OCI-LY1 (cell line): ENCODE measurements around the gene LDAH.
"Not testable (repeated sequence)": the region's sequence is repeated elsewhere in the genome, so short reads cannot be mapped to it uniquely, and the experiment has no call there.

ENCODE experiments used
- H2AFZ ChIP-seq: fragments of 200-600 bp; sonication (generic), shearing (Covaris generic); 2 replicates; pipeline ENCODE4 v1.6.0; 2014; ENCODE audit warnings: antibody characterized with exemption, mild to moderate bottlenecking, low read length
- H3F3A ChIP-seq: fragments of 200-600 bp; sonication (generic), shearing (Covaris generic); 2 replicates; pipeline ENCODE4 v1.6.0; 2014; ENCODE audit warnings: mild to moderate bottlenecking, antibody characterized with exemption, low read length, moderate library complexity; ENCODE audit not compliant: insufficient read depth
- H3K27ac ChIP-seq: fragments of 200-600 bp; sonication (generic); 2 replicates; pipeline ENCODE4 v1.5.1; 2014; ENCODE audit warnings: low read length, mixed run types, mild to moderate bottlenecking, low read depth; ENCODE audit not compliant: poor library complexity, severe bottlenecking
- H3K27me3 ChIP-seq: fragments of 200-600 bp; sonication (generic); 2 replicates; pipeline ENCODE4 v1.6.0; 2014; ENCODE audit warnings: antibody characterized with exemption, mild to moderate bottlenecking, low read length, moderate library complexity; ENCODE audit not compliant: insufficient read depth
- H3K36me3 ChIP-seq: fragments of 200-600 bp; sonication (generic); 2 replicates; pipeline ENCODE4 v1.6.1; 2014; ENCODE audit warnings: mild to moderate bottlenecking, antibody characterized with exemption, low read length, moderate library complexity, mixed read lengths; ENCODE audit not compliant: insufficient read depth
- H3K4me1 ChIP-seq: fragments of 200-600 bp; sonication (generic); 2 replicates; pipeline ENCODE4 v1.5.1; 2014; ENCODE audit warnings: mild to moderate bottlenecking, low read length, moderate library complexity; ENCODE audit not compliant: insufficient read depth, severe bottlenecking
- H3K4me2 ChIP-seq: fragments of 200-600 bp; sonication (generic), shearing (Covaris generic); 2 replicates; pipeline ENCODE4 v1.6.1; 2014; ENCODE audit warnings: low read length
- H3K4me3 ChIP-seq: fragments of 200-600 bp; sonication (generic); 2 replicates; pipeline ENCODE4 v1.5.1; 2014; ENCODE audit warnings: low read length, low read depth, mild to moderate bottlenecking, mixed read lengths; ENCODE audit not compliant: poor library complexity, severe bottlenecking
- H3K79me2 ChIP-seq: fragments of 200-600 bp; shearing (Covaris generic); 2 replicates; pipeline ENCODE4 v1.6.1; 2016; ENCODE audit warnings: mixed run types, low read length, mixed read lengths; ENCODE audit not compliant: insufficient read depth
- H3K9ac ChIP-seq: fragments of 200-600 bp; sonication (generic), shearing (Covaris generic); 2 replicates; pipeline ENCODE4 v1.6.1; 2014; ENCODE audit warnings: mild to moderate bottlenecking, low read length, mixed read lengths
- H3K9me2 ChIP-seq: fragments of 200-600 bp; sonication (generic), shearing (Covaris generic); 2 replicates; pipeline ENCODE4 v1.6.1; 2014; ENCODE audit warnings: low read depth, mild to moderate bottlenecking, low read length, mixed read lengths
- H3K9me3 ChIP-seq: fragments of 200-600 bp; shearing (Covaris generic); 2 replicates; pipeline ENCODE4 v1.6.1; 2014; ENCODE audit warnings: low read length, mixed read lengths
- H4K20me1 ChIP-seq: fragments of 200-600 bp; sonication (generic), shearing (Covaris generic); 2 replicates; pipeline ENCODE4 v1.6.0; 2016; ENCODE audit warnings: mild to moderate bottlenecking, low read length; ENCODE audit not compliant: insufficient read depth
- EZH2 ChIP-seq: fragments of 200-600 bp; sonication (generic), shearing (Covaris generic); IDR thresholded peaks from 2 replicates; pipeline ENCODE4 v1.8.0; 2017; ENCODE audit warnings: borderline replicate concordance, mixed run types, mild to moderate bottlenecking, antibody characterized with exemption, low read length, moderate library complexity, mixed read lengths
- TF ChIP-seq, protein P1 (sequence below): fragments of 200-600 bp; sonication (generic), shearing (Covaris generic); IDR thresholded peaks from 2 replicates; pipeline ENCODE4 v1.5.1; 2017; ENCODE audit warnings: mild to moderate bottlenecking, antibody characterized with exemption, low read length, moderate library complexity, mixed read lengths

Gene LDAH

DNA sequence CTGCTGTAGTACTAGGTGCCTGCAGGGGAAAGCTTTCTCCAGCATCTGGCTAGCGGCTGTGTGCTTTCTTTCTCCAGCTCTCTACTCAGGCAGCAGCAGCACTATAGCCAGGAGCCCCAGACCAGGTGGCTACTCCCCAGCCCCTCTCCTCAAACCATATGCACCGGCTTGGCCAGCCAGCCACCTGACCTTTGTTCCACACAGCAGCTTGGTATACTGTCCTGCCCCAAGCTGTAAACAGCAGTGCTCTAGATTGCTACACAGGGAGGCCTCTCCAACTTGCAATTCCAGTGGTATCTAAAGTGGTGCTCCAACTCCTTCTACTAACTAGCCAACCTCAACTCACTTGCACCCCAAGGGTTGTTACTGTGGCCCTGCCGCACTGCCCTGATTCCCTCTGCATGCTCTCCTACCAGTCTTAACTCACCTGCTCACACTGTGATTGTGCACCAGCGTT lies 19.6 kb downstream of the LDAH start:
- Histone ChIP-seq H3K36me3 (peaks cover 6% of the 10 kb centered on the region; the same call in 1 of the 2 replicates), H3K9me2 (no peaks in the 10 kb centered on the region), H3K27ac (no peak overlapping the region), H4K20me1 (no peaks in the 10 kb centered on the region), H3K9ac (no peak overlapping the region), H3K4me2 (no peak overlapping the region), H3F3A (no peaks in the 10 kb centered on the region), H3K27me3 (no peaks in the 10 kb centered on the region), H3K9me3 (no peaks in the 10 kb centered on the region), H3K4me1 (no peaks in the 10 kb centered on the region), H2AFZ (no peak overlapping the region), H3K79me2 (peaks cover 18% of the 10 kb centered on the region; the same call in 1 of the 2 replicates), H3K4me3 (no peak overlapping the region)
- TF ChIP-seq, protein P1, sequence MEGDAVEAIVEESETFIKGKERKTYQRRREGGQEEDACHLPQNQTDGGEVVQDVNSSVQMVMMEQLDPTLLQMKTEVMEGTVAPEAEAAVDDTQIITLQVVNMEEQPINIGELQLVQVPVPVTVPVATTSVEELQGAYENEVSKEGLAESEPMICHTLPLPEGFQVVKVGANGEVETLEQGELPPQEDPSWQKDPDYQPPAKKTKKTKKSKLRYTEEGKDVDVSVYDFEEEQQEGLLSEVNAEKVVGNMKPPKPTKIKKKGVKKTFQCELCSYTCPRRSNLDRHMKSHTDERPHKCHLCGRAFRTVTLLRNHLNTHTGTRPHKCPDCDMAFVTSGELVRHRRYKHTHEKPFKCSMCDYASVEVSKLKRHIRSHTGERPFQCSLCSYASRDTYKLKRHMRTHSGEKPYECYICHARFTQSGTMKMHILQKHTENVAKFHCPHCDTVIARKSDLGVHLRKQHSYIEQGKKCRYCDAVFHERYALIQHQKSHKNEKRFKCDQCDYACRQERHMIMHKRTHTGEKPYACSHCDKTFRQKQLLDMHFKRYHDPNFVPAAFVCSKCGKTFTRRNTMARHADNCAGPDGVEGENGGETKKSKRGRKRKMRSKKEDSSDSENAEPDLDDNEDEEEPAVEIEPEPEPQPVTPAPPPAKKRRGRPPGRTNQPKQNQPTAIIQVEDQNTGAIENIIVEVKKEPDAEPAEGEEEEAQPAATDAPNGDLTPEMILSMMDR = no peak
- no peak for TF ChIP-seq EZH2

DNA sequence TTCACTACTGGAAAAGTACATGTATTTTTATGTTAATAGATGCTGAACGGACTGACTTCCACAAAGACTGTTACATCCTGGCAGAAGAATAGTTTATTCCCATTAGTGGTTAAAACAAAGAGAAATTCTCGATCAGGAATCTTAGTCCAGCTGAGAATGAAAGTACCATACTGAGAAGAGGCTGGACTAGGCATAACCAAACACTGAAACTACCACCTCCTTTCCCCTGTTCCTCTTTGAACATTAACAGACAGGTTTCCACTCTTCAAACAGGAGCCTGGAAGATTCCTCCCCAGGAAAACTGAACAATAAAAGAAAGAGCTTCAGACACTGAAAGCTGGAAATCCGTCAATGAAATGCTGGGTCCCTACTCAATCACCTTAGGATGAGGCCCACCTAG lies 25.8 kb downstream of the LDAH start:
- H4K20me1 ChIP-seq = no peaks in the 10 kb centered on the region
- no peak overlapping the region for H3K4me2 ChIP-seq
- H3K9me2 ChIP-seq = no peaks in the 10 kb centered on the region
- peaks cover 49% of the 10 kb centered on the region for H3K36me3 ChIP-seq
- H3K79me2 ChIP-seq = no peaks in the 10 kb centered on the region
- no peak for TF ChIP-seq EZH2
- TF ChIP-seq, protein P1 = no peak
- no peaks in the 10 kb centered on the region for H3K27me3 ChIP-seq
- H2AFZ ChIP-seq = no peak overlapping the region
- H3K9ac ChIP-seq = no peak overlapping the region
- peaks cover 6% of the 10 kb centered on the region; the same call in 1 of the 2 replicates for H3K9me3 ChIP-seq
- H3K4me3 ChIP-seq = no peak overlapping the region
- no peaks in the 10 kb centered on the region for H3F3A ChIP-seq
- no peaks in the 10 kb centered on the region for H3K4me1 ChIP-seq
- H3K27ac ChIP-seq = no peak overlapping the region

DNA sequence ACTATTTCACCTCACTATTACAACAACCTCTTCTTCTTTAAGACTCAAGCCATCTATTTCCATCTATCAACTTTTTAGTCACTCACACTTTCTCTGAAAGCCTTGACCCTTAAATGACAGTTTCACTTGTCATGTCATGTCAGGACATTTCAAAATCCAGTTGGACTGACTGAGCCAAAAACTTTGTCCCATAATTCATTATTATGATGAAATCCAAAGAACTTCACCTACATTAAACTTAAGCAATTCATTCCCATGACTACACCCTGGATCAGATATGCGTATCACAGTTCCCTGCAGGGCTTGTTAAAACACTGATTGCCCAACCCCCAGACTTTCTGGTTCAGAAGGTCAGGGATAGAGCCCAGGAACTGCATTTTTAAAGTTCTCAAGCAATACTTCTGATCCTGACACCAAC lies 26.5 kb downstream of the LDAH start:
- H3K36me3 ChIP-seq = peaks cover 49% of the 10 kb centered on the region
- H3K27ac ChIP-seq = no peak overlapping the region
- H3F3A ChIP-seq = no peaks in the 10 kb centered on the region
- no peaks in the 10 kb centered on the region for H3K9me2 ChIP-seq
- no peak overlapping the region for H3K4me2 ChIP-seq
- no peaks in the 10 kb centered on the region for H4K20me1 ChIP-seq
- H2AFZ ChIP-seq = no peak overlapping the region
- no peaks in the 10 kb centered on the region for H3K79me2 ChIP-seq
- peaks cover 6% of the 10 kb centered on the region; the same call in 1 of the 2 replicates for H3K9me3 ChIP-seq
- no peak for TF ChIP-seq EZH2
- TF ChIP-seq, protein P1 = no peak
- no peaks in the 10 kb centered on the region for H3K4me1 ChIP-seq
- no peak overlapping the region for H3K4me3 ChIP-seq
- no peak overlapping the region for H3K9ac ChIP-seq
- no peaks in the 10 kb centered on the region for H3K27me3 ChIP-seq

- peaks cover 66% of the 10 kb centered on the region for H3K36me3 ChIP-seq
- H3K27me3 ChIP-seq = not testable (repeated sequence)
These were observed 29.0 kb downstream of the LDAH start for GRCh38 chr2:20793944-20794343.

More at GRCh38 chr2:20793944-20794343, 29.0 kb downstream of the LDAH start:
- not testable (repeated sequence) for H3K9me2 ChIP-seq, H3K4me3 ChIP-seq, H3K9ac ChIP-seq, H3K9me3 ChIP-seq, H4K20me1 ChIP-seq, H3K4me2 ChIP-seq, H2AFZ ChIP-seq, H3K4me1 ChIP-seq, H3F3A ChIP-seq, H3K79me2 ChIP-seq, H3K27ac ChIP-seq
